GM18868 (cell line): Measurements from ENCODE around the gene GTF3C4.

Experiments
- ATAC-seq: cut with Tn5 transposase; IDR thresholded peaks from one replicate; pipeline ENCODE4 v1.9.1; 2021; ENCODE audit warnings: mild to moderate bottlenecking, moderate library complexity; ENCODE audit not compliant: unreplicated experiment

GTF3C4 gene

DNA sequence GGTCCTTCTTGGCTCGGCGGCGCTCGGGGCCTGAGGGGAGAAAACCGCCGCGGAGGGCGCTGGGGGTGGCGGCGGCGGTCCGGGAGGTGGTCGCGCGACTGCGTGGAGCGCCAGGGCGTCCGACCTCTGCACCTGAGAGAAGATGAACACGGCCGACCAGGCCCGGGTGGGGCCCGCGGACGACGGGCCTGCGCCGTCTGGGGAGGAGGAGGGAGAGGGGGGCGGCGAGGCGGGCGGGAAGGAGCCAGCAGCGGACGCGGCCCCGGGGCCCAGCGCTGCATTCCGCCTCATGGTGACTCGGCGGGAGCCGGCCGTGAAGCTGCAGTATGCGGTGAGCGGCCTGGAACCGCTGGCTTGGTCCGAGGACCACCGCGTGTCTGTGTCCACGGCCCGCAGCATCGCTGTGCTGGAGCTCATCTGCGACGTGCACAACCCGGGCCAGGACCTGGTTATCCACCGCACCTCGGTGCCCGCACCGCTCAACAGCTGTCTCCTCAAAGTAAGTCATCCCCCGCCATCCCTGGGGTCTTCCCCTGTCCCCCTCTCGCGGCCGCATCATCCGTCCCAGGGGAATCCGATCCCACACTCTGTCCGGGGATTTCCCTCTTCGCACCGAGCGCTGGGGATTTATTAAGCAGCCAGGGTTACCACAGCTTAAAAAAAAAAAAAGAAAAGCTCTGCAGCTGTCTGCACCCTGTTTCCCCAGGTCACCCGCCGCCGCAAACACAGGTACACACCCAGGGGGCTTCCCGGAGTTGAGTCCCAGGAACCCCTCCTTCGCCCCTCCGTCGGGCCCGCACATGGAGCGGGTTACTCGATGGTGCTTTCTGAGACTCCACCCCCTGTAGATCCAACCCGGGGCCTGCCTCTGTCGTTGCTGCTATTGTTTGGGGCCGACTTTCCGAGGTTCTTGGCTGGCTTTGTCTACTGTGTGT is at the start of gene GTF3C4:
TSS of gene GTF3C4 (plus strand) at position 8 of the 935 bp plus-strand sequence. CDS start at position 143, 135 bp downstream.
- ATAC-seq: peak; percentile 58

- no peak for ATAC-seq
Measured at GRCh38 chr9:132622159-132622558, 48.1 kb upstream of the GTF3C4 start.

- ATAC-seq: no peak
Measured at GRCh38 chr9:132626285-132626684, 44.0 kb upstream of the GTF3C4 start.

GRCh38 chr9:132627106-132627505 is 43.2 kb upstream of the GTF3C4 start:
- ATAC-seq: no peak

- ATAC-seq: no peak
Measured at GRCh38 chr9:132627594-132627993, 42.7 kb upstream of the GTF3C4 start.

GRCh38 chr9:132628746-132629145 is 41.5 kb upstream of the GTF3C4 start:
- ATAC-seq: no peak

- ATAC-seq: no peak
Measured at GRCh38 chr9:132630116-132630515, 40.1 kb upstream of the GTF3C4 start.

GRCh38 chr9:132630811-132631210 is 39.5 kb upstream of the GTF3C4 start:
- no peak for ATAC-seq

DNA sequence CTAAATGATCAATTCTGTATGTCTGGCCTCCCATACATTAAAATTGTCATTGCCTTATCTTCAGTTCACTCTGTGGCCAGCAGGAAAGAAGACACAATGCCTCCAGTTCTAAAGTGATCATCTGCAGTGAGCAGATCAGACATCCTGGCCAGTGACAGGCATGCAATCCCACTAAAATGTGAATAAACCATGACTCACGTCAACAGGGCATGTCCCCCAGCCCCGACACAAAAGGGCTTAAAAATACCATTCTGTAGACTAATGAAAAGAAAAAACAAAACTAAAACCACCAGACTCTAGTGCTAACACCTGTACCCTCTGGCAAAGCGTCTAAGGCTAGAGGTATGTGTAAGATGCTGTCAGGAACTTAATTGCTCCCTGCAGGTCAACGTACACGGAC is 39.0 kb upstream of the GTF3C4 start:
- no peak for ATAC-seq

GRCh38 chr9:132631685-132632084 is 38.6 kb upstream of the GTF3C4 start:
- no peak for ATAC-seq

GRCh38 chr9:132632413-132633129 is 37.7 kb upstream of the GTF3C4 start:
- ATAC-seq: no peak

DNA sequence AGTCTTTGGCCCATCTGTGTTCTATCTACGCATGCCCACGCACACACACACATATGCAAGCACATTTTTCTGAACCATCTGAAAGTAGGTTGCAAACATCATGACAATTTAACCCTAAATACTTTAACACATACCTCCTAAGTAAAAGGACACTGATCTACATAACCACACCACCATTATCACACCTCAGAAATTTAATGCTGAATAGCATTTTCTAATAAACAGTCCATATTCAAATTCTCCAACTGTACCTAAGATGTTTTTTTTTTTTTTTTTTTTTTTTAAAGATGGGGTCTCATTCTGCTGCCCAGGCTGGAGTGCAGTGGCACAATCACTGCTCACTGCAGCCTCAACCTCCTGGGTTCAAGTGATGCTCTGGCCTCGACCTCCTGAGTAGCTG is 35.9 kb upstream of the GTF3C4 start:
- no peak for ATAC-seq

- no peak for ATAC-seq
Measured at GRCh38 chr9:132637351-132637750, 32.9 kb upstream of the GTF3C4 start.

DNA sequence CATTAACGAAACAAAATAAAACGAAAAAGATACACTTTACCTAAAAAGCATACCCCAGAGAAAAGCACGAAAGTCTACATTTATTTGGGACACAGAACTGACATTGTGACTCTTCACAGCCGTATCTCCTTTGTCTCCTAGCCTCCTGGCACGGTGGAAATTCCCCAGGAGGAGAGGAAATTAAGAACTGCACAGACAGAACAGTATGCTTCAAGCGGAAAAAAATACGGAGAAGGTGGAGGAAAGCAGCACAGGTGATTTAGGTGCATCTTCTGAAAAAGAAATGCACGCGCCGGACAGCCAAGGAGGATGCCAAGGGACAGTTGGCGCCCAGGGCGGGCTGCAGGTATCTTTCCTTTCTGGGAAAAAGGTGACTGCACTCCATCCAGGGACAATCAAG is 32.5 kb upstream of the GTF3C4 start:
- no peak for ATAC-seq

- ATAC-seq: no peak
Measured at GRCh38 chr9:132638240-132638639, 32.0 kb upstream of the GTF3C4 start.

DNA sequence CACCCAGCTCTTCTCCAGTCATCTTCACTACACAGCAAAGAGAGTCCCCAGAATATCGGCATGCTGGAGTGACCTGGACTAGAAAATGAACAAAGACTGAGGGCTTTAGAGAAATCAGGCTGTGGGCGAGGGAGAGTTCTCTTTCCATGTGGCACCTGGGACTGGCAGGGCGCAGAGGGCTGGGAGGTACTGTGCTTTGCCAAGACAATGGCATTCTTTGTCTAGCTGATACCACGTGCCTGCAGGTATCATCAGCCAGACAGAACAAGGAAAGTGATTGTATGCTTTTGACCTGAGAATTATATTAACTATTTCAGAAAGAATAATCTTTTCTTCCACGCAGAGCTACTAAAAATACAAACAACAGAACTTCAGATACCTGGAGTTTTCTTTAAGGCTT is 30.9 kb upstream of the GTF3C4 start:
- ATAC-seq: no peak

- ATAC-seq: no peak
Measured at GRCh38 chr9:132641216-132641615, 29.0 kb upstream of the GTF3C4 start.

- no peak for ATAC-seq
Measured at GRCh38 chr9:132644251-132644650, 26.0 kb upstream of the GTF3C4 start.

- no peak for ATAC-seq
Measured at GRCh38 chr9:132645306-132645705, 25.0 kb upstream of the GTF3C4 start.

DNA sequence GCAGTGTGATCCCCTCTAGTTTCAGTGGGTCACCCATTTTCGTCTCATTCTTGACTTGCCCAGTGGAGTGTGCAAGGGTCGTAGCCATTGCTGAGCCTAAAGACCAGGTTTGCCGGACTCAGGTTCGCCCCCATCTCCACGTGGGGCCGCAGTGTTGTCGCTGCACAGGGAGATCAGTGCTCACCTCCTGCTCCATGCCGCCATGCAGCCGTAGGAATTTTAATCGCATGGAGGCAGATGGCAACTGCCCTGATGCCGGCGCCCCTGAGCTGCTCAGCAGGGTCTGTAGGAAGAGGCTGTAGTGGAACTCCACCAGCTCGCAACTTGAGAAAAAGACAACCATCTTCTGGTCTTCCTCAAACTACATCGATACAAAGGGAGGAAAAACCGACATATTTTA is 24.6 kb upstream of the GTF3C4 start:
- no peak for ATAC-seq

GRCh38 chr9:132646726-132647125 is 23.5 kb upstream of the GTF3C4 start:
- no peak for ATAC-seq

DNA sequence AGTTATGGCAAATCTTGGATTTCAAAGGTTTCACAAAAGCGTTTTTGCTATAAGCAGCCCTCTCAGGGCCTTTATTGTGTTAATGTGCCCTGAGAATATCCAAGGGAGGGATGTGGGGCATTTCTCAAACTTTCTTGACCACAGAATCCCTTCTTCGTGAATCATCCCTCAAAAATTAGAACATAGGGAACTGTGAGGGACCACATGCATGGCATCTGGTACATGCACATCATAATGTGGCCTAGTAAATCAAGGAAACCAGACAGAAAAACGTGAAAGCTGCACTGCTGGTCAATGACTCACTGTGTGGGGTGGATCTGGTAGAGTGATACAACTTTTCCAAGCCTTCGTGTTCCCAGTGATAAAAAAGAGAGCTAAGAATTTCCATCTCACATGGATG is 22.9 kb upstream of the GTF3C4 start:
- ATAC-seq: no peak
